ENCODE results near the gene TEPSIN.
A peak's percentile ranks its signal among the peaks of the same experiment; 100 is the strongest.

The TEPSIN gene

GRCh38 chr17:81238815-81239713, at the start of gene TEPSIN, which contains the start of gene NDUFAF8:
Gene TEPSIN (minus strand): TSS chr17:81239055. CDS start chr17:81239033, 22 bp downstream.
Gene NDUFAF8 (plus strand): TSS chr17:81239318. CDS start chr17:81239364, 46 bp downstream.
- TF ChIP-seq, protein P1, sequence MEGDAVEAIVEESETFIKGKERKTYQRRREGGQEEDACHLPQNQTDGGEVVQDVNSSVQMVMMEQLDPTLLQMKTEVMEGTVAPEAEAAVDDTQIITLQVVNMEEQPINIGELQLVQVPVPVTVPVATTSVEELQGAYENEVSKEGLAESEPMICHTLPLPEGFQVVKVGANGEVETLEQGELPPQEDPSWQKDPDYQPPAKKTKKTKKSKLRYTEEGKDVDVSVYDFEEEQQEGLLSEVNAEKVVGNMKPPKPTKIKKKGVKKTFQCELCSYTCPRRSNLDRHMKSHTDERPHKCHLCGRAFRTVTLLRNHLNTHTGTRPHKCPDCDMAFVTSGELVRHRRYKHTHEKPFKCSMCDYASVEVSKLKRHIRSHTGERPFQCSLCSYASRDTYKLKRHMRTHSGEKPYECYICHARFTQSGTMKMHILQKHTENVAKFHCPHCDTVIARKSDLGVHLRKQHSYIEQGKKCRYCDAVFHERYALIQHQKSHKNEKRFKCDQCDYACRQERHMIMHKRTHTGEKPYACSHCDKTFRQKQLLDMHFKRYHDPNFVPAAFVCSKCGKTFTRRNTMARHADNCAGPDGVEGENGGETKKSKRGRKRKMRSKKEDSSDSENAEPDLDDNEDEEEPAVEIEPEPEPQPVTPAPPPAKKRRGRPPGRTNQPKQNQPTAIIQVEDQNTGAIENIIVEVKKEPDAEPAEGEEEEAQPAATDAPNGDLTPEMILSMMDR (IDR thresholded peaks at IDR 0.05) = no peak
- no peak for TF ChIP-seq ZFX (IDR thresholded peaks at IDR 0.05; ENCODE audit: borderline replicate concordance)
- H3K27ac ChIP-seq = peak within 1 kb of the TSS; percentile 81

- H3K27ac ChIP-seq = no peak overlapping the region
- no peak for TF ChIP-seq ZFX (IDR thresholded peaks at IDR 0.05; ENCODE audit: borderline replicate concordance)
- TF ChIP-seq, protein P1 (IDR thresholded peaks at IDR 0.05) = no peak
These were observed 49.0 kb upstream of the TEPSIN start for GRCh38 chr17:81287741-81288430.

GRCh38 chr17:81287152-81287551, 48.3 kb upstream of the TEPSIN start:
- TF ChIP-seq, protein P1 (IDR thresholded peaks at IDR 0.05) = no peak
- TF ChIP-seq ZFX (IDR thresholded peaks at IDR 0.05; ENCODE audit: borderline replicate concordance) = no peak
- no peak overlapping the region for H3K27ac ChIP-seq

DNA sequence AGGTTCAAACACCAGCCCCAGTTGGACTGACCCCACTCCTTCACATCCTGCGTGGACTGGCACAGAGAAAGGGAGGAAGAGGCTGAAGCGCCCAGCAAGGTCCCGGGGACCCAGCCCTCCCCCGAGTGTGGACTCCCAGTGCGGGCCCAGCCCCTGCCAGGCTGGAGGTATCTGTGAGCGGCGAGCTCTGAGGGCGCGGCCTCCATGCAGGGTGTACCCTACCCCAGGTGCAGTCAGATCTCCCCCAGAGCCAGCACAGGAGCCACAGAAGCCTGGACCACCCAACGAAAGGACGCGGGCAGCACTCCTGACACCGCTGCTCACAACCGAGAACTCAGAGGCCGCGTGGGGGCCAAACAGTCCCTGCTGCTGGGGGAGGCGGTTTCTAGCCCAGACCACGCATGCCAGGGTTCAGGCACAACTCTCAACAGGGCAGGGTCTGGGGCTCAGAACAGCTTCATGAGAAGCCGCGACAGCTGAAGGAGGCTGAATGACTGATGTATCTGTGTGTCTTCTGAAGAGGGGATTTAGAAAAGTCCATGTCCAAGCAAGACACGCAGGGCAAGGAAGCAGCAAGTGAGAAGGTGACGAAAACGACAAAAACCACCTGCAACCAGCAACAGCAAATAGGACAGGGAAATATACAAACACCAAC, 47.8 kb upstream of the TEPSIN start:
- no peak overlapping the region for H3K27ac ChIP-seq

DNA sequence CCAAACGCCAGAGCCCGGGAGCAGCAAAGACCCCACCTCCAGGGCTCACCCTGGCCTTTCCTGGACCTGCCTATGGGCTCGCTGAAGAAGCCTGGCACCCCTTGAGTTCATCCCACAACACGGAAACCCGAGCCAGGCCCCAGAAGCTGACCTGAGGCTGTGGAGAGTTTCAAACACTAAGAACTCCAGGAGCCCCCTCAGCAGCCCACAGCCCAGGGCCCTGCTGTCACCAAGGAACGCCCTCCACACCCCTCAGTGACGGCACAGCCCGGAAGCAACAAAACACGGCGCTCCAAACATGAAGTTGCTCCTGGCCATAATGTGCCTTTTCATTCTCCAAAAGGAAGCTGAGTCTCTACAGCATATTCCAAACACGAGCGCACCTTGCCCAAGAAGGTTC, 47.0 kb upstream of the TEPSIN start:
- no peak overlapping the region for H3K27ac ChIP-seq
- TF ChIP-seq ZFX (IDR thresholded peaks at IDR 0.05; ENCODE audit: borderline replicate concordance) = no peak
- TF ChIP-seq, protein P1 (IDR thresholded peaks at IDR 0.05) = no peak

More for the DNA sequence above, 47.8 kb upstream of the TEPSIN start:
- no peak for TF ChIP-seq ZFX (IDR thresholded peaks at IDR 0.05; ENCODE audit: borderline replicate concordance)
- TF ChIP-seq, protein P1 (IDR thresholded peaks at IDR 0.05) = no peak

- H3K27ac ChIP-seq = no peak overlapping the region
- TF ChIP-seq ZFX (IDR thresholded peaks at IDR 0.05; ENCODE audit: borderline replicate concordance) = no peak
- TF ChIP-seq, protein P1 (IDR thresholded peaks at IDR 0.05) = no peak
These were observed 46.5 kb upstream of the TEPSIN start for GRCh38 chr17:81285179-81285878.
